Measurements from ENCODE around the gene GOLGA6A.

GRCh38 chr15:74062671-74063070 is 19.7 kb downstream of the GOLGA6A start:
- TF ChIP-seq CTCF (IDR thresholded peaks at IDR 0.05) (no peak), ZFX (IDR thresholded peaks at IDR 0.05; ENCODE audit: borderline replicate concordance) (no peak)
